GM23248 (cell line): ENCODE measurements around the gene IMPG1.

Experiments used
- EZH2 ChIP-seq: fragments of 200-600 bp; sonication (generic); IDR thresholded peaks from 2 replicates; pipeline ENCODE4 v1.6.1; 2018; ENCODE audit warnings: antibody characterized with exemption, mild to moderate bottlenecking; ENCODE audit not compliant: insufficient read depth, poor library complexity, severe bottlenecking
- EZH2phosphoT487 ChIP-seq: fragments of 200-600 bp; sonication (generic); IDR thresholded peaks from 2 replicates; pipeline ENCODE4 v1.6.1; 2018; ENCODE audit warnings: antibody characterized with exemption, moderate library complexity, mild to moderate bottlenecking, low read depth; ENCODE audit not compliant: insufficient read depth

GRCh38 chr6:75932067-75932466 is 140.4 kb downstream of the IMPG1 start:
- TF ChIP-seq EZH2: no peak
- no peak for TF ChIP-seq EZH2phosphoT487
